T-cell (primary cell): Measurements from ENCODE around the gene MICOS13. TPM values are rescaled to one million over a fixed set of nuclear protein-coding genes. Genes with fewer than 3 reads are reported as not detected.
A peak's percentile ranks its signal among the peaks of the same experiment; 100 is the strongest.

Experiments
- ATAC-seq, 4 experiments: fragments of 200-7000 bp in 3 of 4; fragments of 150-1000 bp in 1 of 4; cut with Tn5 transposase; replicated peaks in 1 of 4; 1 replicate in 3 of 4; 2 replicates in 1 of 4; pipeline ENCODE4 v1.10.0; 2021; ENCODE audit warnings: moderate library complexity in 3 of 4, mild to moderate bottlenecking in 2 of 4, moderate number of reproducible peaks in 1 of 4
- CTCF ChIA-PET, 2 donors: fragments of 300-600 bp; sonication (Branson Sonifier 250); formaldehyde crosslinking; loops; one replicate each; lab custom pipeline; 2022; ENCODE audit warnings: antibody characterized with exemption in 2 of 2; lab: Charles Lee
- POLR2A ChIA-PET, 2 donors: fragments of 300-600 bp; sonication (Branson Sonifier 250); formaldehyde crosslinking; loops; one replicate each; lab custom pipeline; 2022; ENCODE audit warnings: antibody characterized with exemption in 2 of 2; lab: Charles Lee
- DNase-seq, 35 experiments: peaks; one replicate each; pipeline versions ENCODE4 v3.0.0 to v3.0.0-alpha.2; 2013 to 2023
- H3K27ac ChIP-seq: one replicate; pipeline ENCODE4 v1.5.1; 2013; ENCODE audit warnings: low read length
- H3K27me3 ChIP-seq, 2 experiments: replicated peaks in 1 of 2; 1 replicate in 1 of 2; 2 replicates in 1 of 2; pipeline versions ENCODE4 v1.6.1 to v1.7.0; 2013; ENCODE audit warnings: low read length in 1 of 2, mixed read lengths in 1 of 2; ENCODE audit not compliant: control insufficient read depth in 2 of 2, insufficient read depth in 2 of 2; ENCODE audit errors: extremely low read depth in 1 of 2
- H3K36me3 ChIP-seq, 2 donors: 1 replicate in 1 of 2; 2 replicates in 1 of 2; pipeline versions ENCODE4 v1.6.1 to v1.7.0; 2013; ENCODE audit warnings: low read length in 1 of 2; ENCODE audit not compliant: control insufficient read depth in 2 of 2, insufficient read depth in 1 of 2; ENCODE audit errors: extremely low read depth in 1 of 2
- H3K4me1 ChIP-seq, 2 experiments: 1 replicate in 1 of 2; 2 replicates in 1 of 2; pipeline versions ENCODE4 v1.6.1 to v1.7.0; 2013; ENCODE audit warnings: low read length in 2 of 2, mixed read lengths in 1 of 2; ENCODE audit not compliant: insufficient read depth in 2 of 2, control insufficient read depth in 1 of 2; ENCODE audit errors: extremely low read depth in 1 of 2
- H3K4me3 ChIP-seq, 2 donors: 1 replicate in 1 of 2; 2 replicates in 1 of 2; pipeline versions ENCODE4 v1.5.1 to v1.7.0; 2013; ENCODE audit warnings: mild to moderate bottlenecking in 2 of 2, low read length in 1 of 2, moderate library complexity in 1 of 2; ENCODE audit not compliant: control insufficient read depth in 1 of 2; ENCODE audit errors: extremely low read depth in 1 of 2
- H3K9me3 ChIP-seq: 2 replicates; pipeline ENCODE4 v1.7.0; 2013
- H3K27ac Mint-ChIP-seq, 2 donors: one replicate each; pipeline ENCODE4 v1.8.0; 2020 to 2021; ENCODE audit warnings: mild to moderate bottlenecking in 2 of 2, mixed read lengths in 2 of 2
- H3K27me3 Mint-ChIP-seq, 2 donors: one replicate each; pipeline ENCODE4 v1.8.0; 2021 to 2022; ENCODE audit warnings: mixed read lengths in 2 of 2
- H3K36me3 Mint-ChIP-seq: one replicate; pipeline ENCODE4 v1.8.0; 2021; ENCODE audit warnings: mixed read lengths
- H3K4me1 Mint-ChIP-seq, 3 donors: one replicate each; pipeline ENCODE4 v1.8.0; 2020 to 2022; ENCODE audit warnings: mixed read lengths in 3 of 3, mild to moderate bottlenecking in 1 of 3
- H3K4me3 Mint-ChIP-seq, 3 donors: one replicate each; pipeline ENCODE4 v1.8.0; 2020 to 2022; ENCODE audit warnings: mild to moderate bottlenecking in 3 of 3, mixed read lengths in 3 of 3, moderate library complexity in 3 of 3
- H3K9me3 Mint-ChIP-seq, 3 donors: one replicate each; pipeline ENCODE4 v1.8.0; 2020 to 2022; ENCODE audit warnings: mixed read lengths in 3 of 3
- WGBS: methylation state at CpG from one replicate; pipeline ENCODE4 v1.1.5; 2013; ENCODE audit warnings: missing lambda C conversion rate; ENCODE audit not compliant: insufficient coverage; 5-methylcytosine and 5-hydroxymethylcytosine counted together
- total RNA-seq, 35 experiments: library from RNA in 6 of 35; stranded (reverse) in 6 of 35; fragments of 120-200 nt in 1 of 35; gene quantifications; one replicate each; pipeline versions ENCODE4 v1.2.1 to v1.2.4 and lab custom pipeline; 2013 to 2026

The MICOS13 gene
- total RNA-seq, 5 donors from 2014 or later (not counting 1 experiment from before 2014, with no cell fraction given), result 29.3 to 64.5 (median 57.0) TPM

GRCh38 chr19:5693195-5694166 is 13.2 kb upstream of the MICOS13 start:
- POLR2A ChIA-PET, result interaction anchor here in 1 of 2 donors (0.6 kb wide), 1 partner anchor 1896 kb away, joined by 8 read pairs; no protein-coding TSS in a partner anchor
- Mint-ChIP-seq H3K36me3 (no peaks in the 10 kb centered on the region), H3K9me3 (no peaks in the 10 kb centered on the region), H3K27me3 (no peaks in the 10 kb centered on the region), H3K27ac (peak overlapping the region in 1 of 2 donors; percentile 16), H3K4me3 (peak overlapping the region in 1 of 3 donors; percentile 98), H3K4me1 (peaks cover 18 to 28% (median 19%) of the 10 kb centered on the region in 3 donors)
- Histone ChIP-seq H3K9me3 (no peaks in the 10 kb centered on the region), H3K27ac (no peak overlapping the region), H3K4me3 (no peak overlapping the region), H3K4me1 (peaks cover 3 to 37% of the 10 kb centered on the region in 2 experiments), H3K27me3 (no peaks in the 10 kb centered on the region), H3K36me3 (peaks cover 20 to 63% of the 10 kb centered on the region in 2 donors)
- ATAC-seq (no peak), DNase-seq (no peak)
- whole genome bisulfite sequencing, result 83% methylated on average over 29 of the region's 39 CpGs
- CTCF ChIA-PET, result no interaction called here

- Mint-ChIP-seq H3K36me3 (no peaks in the 10 kb centered on the region), H3K9me3 (no peaks in the 10 kb centered on the region), H3K27me3 (no peaks in the 10 kb centered on the region), H3K4me1 (peaks cover 23 to 33% (median 24%) of the 10 kb centered on the region in 3 donors), H3K27ac (peak overlapping the region; percentile 65 to 80), H3K4me3 (peak overlapping the region; percentile 61 to 98 (median 65))
- Histone ChIP-seq H3K27me3 (no peaks in the 10 kb centered on the region), H3K36me3 (peaks cover 20 to 60% of the 10 kb centered on the region in 2 donors), H3K4me3 (no peak overlapping the region), H3K9me3 (no peaks in the 10 kb centered on the region), H3K4me1 (peaks cover 3 to 42% of the 10 kb centered on the region in 2 experiments), H3K27ac (no peak overlapping the region)
- 85% methylated on average over 3 of the region's 7 CpGs for WGBS
- no peak for ATAC-seq
- CTCF ChIA-PET, result no interaction called here
- no peak for DNase-seq
- POLR2A ChIA-PET, result interaction anchor here in 1 of 2 donors (0.6 kb wide), 1 partner anchor 1895 kb away, joined by 8 read pairs; no protein-coding TSS in a partner anchor
Observed at GRCh38 chr19:5692723-5693194, 12.4 kb upstream of the MICOS13 start.

DNA sequence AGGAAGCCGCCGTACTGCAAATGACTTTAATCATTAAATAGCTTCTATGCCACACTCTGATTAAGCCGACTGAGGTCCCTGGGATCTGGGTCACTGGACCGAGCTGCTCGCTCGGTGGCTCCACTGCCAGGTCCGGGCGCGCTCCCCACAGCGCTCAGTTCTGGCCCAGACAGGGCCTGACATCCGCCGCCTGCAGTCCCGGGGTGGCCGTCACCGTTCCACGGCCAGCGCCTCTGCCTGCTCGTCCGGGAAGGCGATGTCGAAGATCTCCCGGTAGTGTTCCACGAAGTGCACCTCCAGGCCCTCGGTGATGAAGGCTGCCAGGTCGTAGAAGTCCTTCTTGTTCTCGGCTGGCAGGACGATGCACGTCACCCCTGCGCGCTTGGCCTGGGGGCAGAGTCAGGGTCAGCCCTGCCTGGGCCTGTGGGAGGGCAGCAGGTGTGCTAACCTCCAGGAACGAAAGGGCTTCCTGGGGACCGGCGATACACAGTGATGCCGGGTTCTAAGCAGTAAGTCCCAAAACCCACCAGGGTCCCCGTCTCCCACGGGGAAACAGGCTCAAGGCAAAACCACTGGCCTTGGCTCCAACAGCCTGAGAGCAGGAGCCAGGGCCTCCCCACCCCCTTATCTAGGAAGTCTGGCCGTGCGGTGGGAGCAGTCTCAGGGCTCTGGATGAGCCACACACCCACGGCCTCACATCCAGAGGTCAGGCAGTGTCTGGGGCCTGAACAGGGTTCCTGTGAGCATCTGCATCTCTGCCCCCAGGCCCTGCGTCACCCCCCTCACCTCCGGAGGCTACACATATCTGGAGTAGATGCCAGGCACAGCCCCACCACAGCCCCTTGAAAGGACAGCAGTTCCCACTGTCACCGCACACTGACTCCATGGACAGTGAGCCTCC is 11.8 kb upstream of the MICOS13 start:
- DNase-seq, result peak in 1 of 35 experiments; percentile 29
- H3K9me3 ChIP-seq, result no peaks in the 10 kb centered on the region
- H3K27ac ChIP-seq, result peak overlapping the region; percentile 95
- ChIA-PET CTCF (interaction anchor here in 1 of 2 donors (3.1 kb wide), 1 partner anchor 28 kb away, joined by 18 read pairs; the partner anchor contains the start of genes CATSPERD and LONP1), POLR2A (interaction anchor here in 1 of 2 donors (0.8 kb wide), 1 partner anchor 28 kb away, joined by 3 read pairs; the partner anchor contains the start of gene CATSPERD)
- H3K36me3 Mint-ChIP-seq, result no peaks in the 10 kb centered on the region
- H3K27me3 Mint-ChIP-seq, result no peaks in the 10 kb centered on the region
- H3K9me3 Mint-ChIP-seq, result no peaks in the 10 kb centered on the region
- H3K27me3 ChIP-seq, result no peaks in the 10 kb centered on the region
- H3K4me1 ChIP-seq, result peaks cover 3 to 48% of the 10 kb centered on the region in 2 experiments
- peak overlapping the region; percentile 65 to 94 for H3K27ac Mint-ChIP-seq
- 66% methylated on average over 37 of the region's 42 CpGs for WGBS
- peak overlapping the region; percentile 92 to 98 (median 94) for H3K4me3 Mint-ChIP-seq
- no peak for ATAC-seq
- H3K4me3 ChIP-seq, result peak overlapping the region in 1 of 2 donors; percentile 95
- peaks cover 20 to 58% of the 10 kb centered on the region in 2 donors for H3K36me3 ChIP-seq
- peaks cover 23 to 33% (median 24%) of the 10 kb centered on the region in 3 donors for H3K4me1 Mint-ChIP-seq

DNA sequence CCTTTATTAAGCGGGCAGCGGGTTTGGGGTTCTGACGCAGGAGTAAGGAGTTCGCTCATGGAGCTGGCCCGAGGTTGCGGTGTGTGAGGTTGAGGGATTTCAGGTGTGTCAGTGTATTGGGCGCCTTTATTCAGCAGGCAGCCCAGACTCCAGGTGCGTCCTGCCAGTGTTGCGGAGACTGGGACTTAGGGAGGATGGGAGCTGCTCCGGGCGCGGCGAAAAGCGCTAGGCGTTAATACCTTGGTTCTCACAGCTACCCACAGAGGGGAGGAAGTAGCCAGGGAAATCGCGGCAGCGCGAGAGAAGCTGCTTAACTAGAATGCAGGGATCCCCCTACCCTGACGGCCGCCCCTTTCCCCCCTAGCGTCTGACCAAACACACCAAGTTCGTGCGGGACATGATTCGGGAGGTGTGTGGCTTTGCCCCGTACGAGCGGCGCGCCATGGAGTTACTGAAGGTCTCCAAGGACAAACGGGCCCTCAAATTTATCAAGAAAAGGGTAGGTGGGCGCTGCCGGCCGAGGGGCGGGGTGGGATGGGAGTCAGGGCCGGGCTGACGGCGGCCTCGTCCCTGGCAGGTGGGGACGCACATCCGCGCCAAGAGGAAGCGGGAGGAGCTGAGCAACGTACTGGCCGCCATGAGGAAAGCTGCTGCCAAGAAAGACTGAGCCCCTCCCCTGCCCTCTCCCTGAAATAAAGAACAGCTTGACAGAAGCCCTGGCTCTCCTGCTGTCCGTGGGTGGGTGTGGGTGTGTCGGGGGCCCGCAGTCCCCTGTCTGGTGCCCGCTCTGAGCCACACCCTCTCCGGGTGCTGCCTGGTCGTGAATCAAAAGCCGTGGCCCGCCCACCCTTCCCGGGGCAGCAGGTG is 10.9 kb upstream of the MICOS13 start:
- Mint-ChIP-seq H3K27me3 (no peaks in the 10 kb centered on the region), H3K4me3 (peak overlapping the region; percentile 92 to 98 (median 94)), H3K36me3 (no peaks in the 10 kb centered on the region), H3K4me1 (peaks cover 26 to 37% (median 29%) of the 10 kb centered on the region in 3 donors), H3K27ac (peak overlapping the region; percentile 93 to 94), H3K9me3 (no peaks in the 10 kb centered on the region)
- no peaks in the 10 kb centered on the region for H3K27me3 ChIP-seq
- peak in 16 of 35 experiments; percentile 20 to 65 (median 28) for DNase-seq
- WGBS, result 2% methylated on average over 47 of the region's 54 CpGs
- peaks cover 12 to 51% of the 10 kb centered on the region in 2 donors for H3K36me3 ChIP-seq
- no peaks in the 10 kb centered on the region for H3K9me3 ChIP-seq
- H3K27ac ChIP-seq, result peak overlapping the region; percentile 95
- H3K4me1 ChIP-seq, result peaks cover 3 to 57% of the 10 kb centered on the region in 2 experiments
- ATAC-seq, result no peak
- ChIA-PET CTCF (interaction anchor here in 1 of 2 donors (0.6 to 3.1 kb wide), 3 partner anchors 29 to 297 kb away, joined by 3 to 18 read pairs (median 3); partner anchors contain the start of genes CATSPERD and LONP1), POLR2A (interaction anchor here (0.8 to 1.3 kb wide), 2 partner anchors 27 to 29 kb away, joined by 3 to 9 read pairs; partner anchors contain the start of gene CATSPERD (in 1 of the 2))
- peak overlapping the region; percentile 66 to 95 for H3K4me3 ChIP-seq
